Central memory CD8-positive, alpha-beta T cell (primary cell): ENCODE results near the gene KIAA1549.

Source experiments
- ATAC-seq: fragments of 150-1000 bp; cut with Tn5 transposase; replicated peaks from 2 replicates; pipeline ENCODE4 v1.10.0; 2022; ENCODE audit warnings: mild to moderate bottlenecking, moderate FRiP score, moderate number of reproducible peaks; ENCODE audit not compliant: poor library complexity, severe bottlenecking; ENCODE audit errors: extremely low read depth
- DNase-seq, 2 donors: peaks; one replicate each; pipeline ENCODE4 v3.0.0; 2021; ENCODE audit warnings: low spot score in 2 of 2
- H3K27ac Mint-ChIP-seq: one replicate; pipeline ENCODE4 v1.8.0; 2022; ENCODE audit warnings: low read depth, mild to moderate bottlenecking, moderate library complexity, mixed read lengths
- H3K27me3 Mint-ChIP-seq: one replicate; pipeline ENCODE4 v1.8.0; 2022; ENCODE audit warnings: mixed read lengths
- H3K36me3 Mint-ChIP-seq: one replicate; pipeline ENCODE4 v1.8.0; 2022; ENCODE audit warnings: mild to moderate bottlenecking, moderate library complexity, mixed read lengths; ENCODE audit not compliant: insufficient read depth
- H3K4me1 Mint-ChIP-seq: one replicate; pipeline ENCODE4 v1.8.0; 2022; ENCODE audit warnings: mixed read lengths
- H3K4me3 Mint-ChIP-seq: one replicate; pipeline ENCODE4 v1.8.0; 2022; ENCODE audit warnings: mild to moderate bottlenecking, moderate library complexity, mixed read lengths
- H3K9me3 Mint-ChIP-seq: one replicate; pipeline ENCODE4 v1.8.0; 2022; ENCODE audit warnings: mixed read lengths

KIAA1549 gene

GRCh38 chr7:138864667-138865066 is 116.5 kb downstream of the KIAA1549 start:
- H3K9me3 Mint-ChIP-seq = no peaks in the 10 kb centered on the region
- H3K36me3 Mint-ChIP-seq = no peaks in the 10 kb centered on the region
- ATAC-seq (no peak), DNase-seq (no peak)
- H3K4me1 Mint-ChIP-seq = peaks cover 9% of the 10 kb centered on the region
- H3K27ac Mint-ChIP-seq = no peak overlapping the region
- H3K27me3 Mint-ChIP-seq = peaks cover 16% of the 10 kb centered on the region
- no peak overlapping the region for H3K4me3 Mint-ChIP-seq

- H3K4me3 Mint-ChIP-seq = no peak overlapping the region
- no peaks in the 10 kb centered on the region for H3K9me3 Mint-ChIP-seq
- peaks cover 9% of the 10 kb centered on the region for H3K27me3 Mint-ChIP-seq
- H3K36me3 Mint-ChIP-seq = no peaks in the 10 kb centered on the region
- ATAC-seq (no peak), DNase-seq (no peak)
- peaks cover 9% of the 10 kb centered on the region for H3K4me1 Mint-ChIP-seq
- H3K27ac Mint-ChIP-seq = no peak overlapping the region
Observed at GRCh38 chr7:138863931-138864330, 117.3 kb downstream of the KIAA1549 start.

GRCh38 chr7:138861051-138861450 is 120.1 kb downstream of the KIAA1549 start:
- Mint-ChIP-seq H3K27me3 (peaks cover 7% of the 10 kb centered on the region), H3K4me1 (peaks cover 8% of the 10 kb centered on the region), H3K9me3 (peaks cover 16% of the 10 kb centered on the region), H3K27ac (no peak overlapping the region), H3K36me3 (no peaks in the 10 kb centered on the region), H3K4me3 (no peak overlapping the region)
- no peak for DNase-seq
- no peak for ATAC-seq

- H3K27ac Mint-ChIP-seq = no peak overlapping the region
- H3K27me3 Mint-ChIP-seq = peaks cover 11% of the 10 kb centered on the region
- H3K9me3 Mint-ChIP-seq = peaks cover 16% of the 10 kb centered on the region
- ATAC-seq (no peak), DNase-seq (no peak)
- no peak overlapping the region for H3K4me3 Mint-ChIP-seq
- no peaks in the 10 kb centered on the region for H3K4me1 Mint-ChIP-seq
- no peaks in the 10 kb centered on the region for H3K36me3 Mint-ChIP-seq
Observed at GRCh38 chr7:138857728-138858127, 123.5 kb downstream of the KIAA1549 start.

- H3K27ac Mint-ChIP-seq = no peak overlapping the region
- ATAC-seq = no peak
- peaks cover 20% of the 10 kb centered on the region for H3K27me3 Mint-ChIP-seq
- no peak for DNase-seq
- H3K9me3 Mint-ChIP-seq = peaks cover 16% of the 10 kb centered on the region
- no peaks in the 10 kb centered on the region for H3K4me1 Mint-ChIP-seq
- H3K36me3 Mint-ChIP-seq = no peaks in the 10 kb centered on the region
- no peak overlapping the region for H3K4me3 Mint-ChIP-seq
Observed at GRCh38 chr7:138854115-138854645, 127.0 kb downstream of the KIAA1549 start.

GRCh38 chr7:138853448-138853847 is 127.7 kb downstream of the KIAA1549 start:
- ATAC-seq (no peak), DNase-seq (no peak)
- H3K27ac Mint-ChIP-seq = no peak overlapping the region
- H3K4me1 Mint-ChIP-seq = no peaks in the 10 kb centered on the region
- H3K27me3 Mint-ChIP-seq = peaks cover 20% of the 10 kb centered on the region
- H3K9me3 Mint-ChIP-seq = peaks cover 15% of the 10 kb centered on the region
- H3K36me3 Mint-ChIP-seq = no peaks in the 10 kb centered on the region
- no peak overlapping the region for H3K4me3 Mint-ChIP-seq

- H3K27me3 Mint-ChIP-seq = peaks cover 20% of the 10 kb centered on the region
- H3K4me3 Mint-ChIP-seq = no peak overlapping the region
- H3K36me3 Mint-ChIP-seq = no peaks in the 10 kb centered on the region
- peaks cover 5% of the 10 kb centered on the region for H3K9me3 Mint-ChIP-seq
- H3K27ac Mint-ChIP-seq = no peak overlapping the region
- DNase-seq (no peak), ATAC-seq (no peak)
- no peaks in the 10 kb centered on the region for H3K4me1 Mint-ChIP-seq
Observed at GRCh38 chr7:138852469-138852868, 128.7 kb downstream of the KIAA1549 start.

GRCh38 chr7:138849701-138850100 is 131.5 kb downstream of the KIAA1549 start:
- ATAC-seq (no peak), DNase-seq (no peak)
- Mint-ChIP-seq H3K9me3 (no peaks in the 10 kb centered on the region), H3K27me3 (peaks cover 10% of the 10 kb centered on the region), H3K4me3 (no peak overlapping the region), H3K27ac (no peak overlapping the region), H3K4me1 (no peaks in the 10 kb centered on the region), H3K36me3 (no peaks in the 10 kb centered on the region)

GRCh38 chr7:138848056-138848980 is 132.9 kb downstream of the KIAA1549 start:
- Mint-ChIP-seq H3K36me3 (no peaks in the 10 kb centered on the region), H3K27ac (no peak overlapping the region), H3K9me3 (no peaks in the 10 kb centered on the region), H3K27me3 (peaks cover 10% of the 10 kb centered on the region), H3K4me1 (no peaks in the 10 kb centered on the region), H3K4me3 (no peak overlapping the region)
- no peak for DNase-seq
- ATAC-seq = no peak

GRCh38 chr7:138845711-138846110 is 135.5 kb downstream of the KIAA1549 start:
- Mint-ChIP-seq H3K36me3 (no peaks in the 10 kb centered on the region), H3K4me1 (no peaks in the 10 kb centered on the region), H3K4me3 (no peak overlapping the region), H3K27me3 (peaks cover 4% of the 10 kb centered on the region), H3K27ac (no peak overlapping the region), H3K9me3 (no peaks in the 10 kb centered on the region)
- ATAC-seq = no peak
- DNase-seq = no peak

- no peak for ATAC-seq
- DNase-seq = no peak
- Mint-ChIP-seq H3K36me3 (no peaks in the 10 kb centered on the region), H3K9me3 (no peaks in the 10 kb centered on the region), H3K27me3 (peaks cover 22% of the 10 kb centered on the region), H3K4me1 (no peaks in the 10 kb centered on the region), H3K27ac (no peak overlapping the region), H3K4me3 (no peak overlapping the region)
Observed at GRCh38 chr7:138843632-138844580, 137.3 kb downstream of the KIAA1549 start.

- H3K9me3 Mint-ChIP-seq = no peaks in the 10 kb centered on the region
- H3K4me3 Mint-ChIP-seq = no peak overlapping the region
- DNase-seq (no peak), ATAC-seq (no peak)
- H3K27me3 Mint-ChIP-seq = peaks cover 35% of the 10 kb centered on the region
- H3K27ac Mint-ChIP-seq = no peak overlapping the region
- no peaks in the 10 kb centered on the region for H3K36me3 Mint-ChIP-seq
- no peaks in the 10 kb centered on the region for H3K4me1 Mint-ChIP-seq
Observed at GRCh38 chr7:138842111-138842510, 139.1 kb downstream of the KIAA1549 start.
